ENCODE results near the gene DOK7.

Gene DOK7

DNA sequence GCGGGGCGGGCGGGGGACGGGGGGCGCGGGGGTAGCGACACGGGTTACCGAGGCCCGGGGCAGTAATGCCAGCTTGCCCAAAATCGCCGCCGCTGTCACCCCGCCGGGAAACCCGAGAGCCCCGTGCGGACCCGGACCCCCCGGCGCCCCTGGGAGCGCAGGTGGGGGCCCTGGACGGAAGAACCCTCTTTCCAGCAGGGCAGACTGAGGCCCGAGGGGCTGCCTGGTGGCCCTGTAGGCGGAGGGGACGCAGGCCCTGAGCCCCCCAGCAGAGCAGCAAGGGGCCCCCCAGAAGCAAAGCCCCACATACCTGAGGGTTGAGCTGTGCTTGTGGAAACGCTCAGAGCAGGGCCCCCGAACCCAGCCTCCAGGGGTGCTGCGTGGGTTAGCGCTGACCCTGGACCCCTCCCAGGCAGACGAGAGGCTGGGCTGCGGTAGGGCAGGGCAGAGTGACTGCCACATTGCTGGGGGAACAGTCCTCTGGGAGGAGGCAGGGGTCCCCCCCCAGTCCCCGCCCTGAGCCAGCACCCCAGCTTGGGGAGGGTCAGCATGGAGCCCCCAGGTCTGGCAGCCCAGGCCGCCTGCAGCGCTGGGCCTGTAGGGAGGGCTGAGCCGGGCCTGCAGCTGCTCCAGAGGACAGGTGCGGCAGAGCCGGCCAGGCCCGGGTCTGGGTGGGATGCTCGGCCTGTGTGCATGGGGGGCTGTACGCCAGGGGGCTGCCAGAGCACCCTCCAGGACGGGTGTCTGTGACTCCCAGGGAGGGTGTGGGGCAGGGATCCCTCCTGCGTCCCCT lies 646 bp downstream of the DOK7 start:
- no peak for DNase-seq (ENCODE audit: low spot score)

GRCh38 chr4:3464349-3464905 lies 1.3 kb downstream of the DOK7 start:
- DNase-seq (ENCODE audit: low spot score) = no peak

- no peak for DNase-seq (ENCODE audit: low spot score)
Measured at GRCh38 chr4:3464911-3465697, 2.0 kb downstream of the DOK7 start.

- peak; percentile 87 for DNase-seq (ENCODE audit: low spot score)
Measured at GRCh38 chr4:3465698-3466671, 2.9 kb downstream of the DOK7 start.

GRCh38 chr4:3466691-3467600 lies 3.8 kb downstream of the DOK7 start:
- no peak for DNase-seq (ENCODE audit: low spot score)

GRCh38 chr4:3467601-3468031 lies 4.5 kb downstream of the DOK7 start:
- DNase-seq (ENCODE audit: low spot score) = no peak

GRCh38 chr4:3468154-3468553 lies 5.0 kb downstream of the DOK7 start:
- DNase-seq (ENCODE audit: low spot score) = no peak

DNA sequence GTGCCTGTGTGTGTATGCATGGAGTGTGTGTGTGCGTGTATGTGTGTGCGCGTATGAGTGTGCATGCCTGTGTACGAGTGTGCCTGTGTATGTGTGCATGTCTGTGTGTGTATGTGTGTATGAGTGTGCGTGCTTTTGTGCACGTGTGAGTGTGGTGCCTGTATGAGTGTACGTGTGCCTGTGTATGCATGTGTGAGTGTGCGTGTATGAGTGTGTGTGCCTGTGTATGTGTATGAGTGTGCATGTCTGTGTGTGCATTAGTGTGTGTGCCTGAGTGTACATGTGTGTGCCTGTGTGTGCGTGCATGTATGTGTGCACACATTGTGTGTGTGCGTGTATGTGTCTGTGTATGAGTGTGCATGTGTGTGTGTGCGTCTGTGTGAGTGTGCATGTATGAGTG lies 5.7 kb downstream of the DOK7 start:
- DNase-seq (ENCODE audit: low spot score) = no peak

DNA sequence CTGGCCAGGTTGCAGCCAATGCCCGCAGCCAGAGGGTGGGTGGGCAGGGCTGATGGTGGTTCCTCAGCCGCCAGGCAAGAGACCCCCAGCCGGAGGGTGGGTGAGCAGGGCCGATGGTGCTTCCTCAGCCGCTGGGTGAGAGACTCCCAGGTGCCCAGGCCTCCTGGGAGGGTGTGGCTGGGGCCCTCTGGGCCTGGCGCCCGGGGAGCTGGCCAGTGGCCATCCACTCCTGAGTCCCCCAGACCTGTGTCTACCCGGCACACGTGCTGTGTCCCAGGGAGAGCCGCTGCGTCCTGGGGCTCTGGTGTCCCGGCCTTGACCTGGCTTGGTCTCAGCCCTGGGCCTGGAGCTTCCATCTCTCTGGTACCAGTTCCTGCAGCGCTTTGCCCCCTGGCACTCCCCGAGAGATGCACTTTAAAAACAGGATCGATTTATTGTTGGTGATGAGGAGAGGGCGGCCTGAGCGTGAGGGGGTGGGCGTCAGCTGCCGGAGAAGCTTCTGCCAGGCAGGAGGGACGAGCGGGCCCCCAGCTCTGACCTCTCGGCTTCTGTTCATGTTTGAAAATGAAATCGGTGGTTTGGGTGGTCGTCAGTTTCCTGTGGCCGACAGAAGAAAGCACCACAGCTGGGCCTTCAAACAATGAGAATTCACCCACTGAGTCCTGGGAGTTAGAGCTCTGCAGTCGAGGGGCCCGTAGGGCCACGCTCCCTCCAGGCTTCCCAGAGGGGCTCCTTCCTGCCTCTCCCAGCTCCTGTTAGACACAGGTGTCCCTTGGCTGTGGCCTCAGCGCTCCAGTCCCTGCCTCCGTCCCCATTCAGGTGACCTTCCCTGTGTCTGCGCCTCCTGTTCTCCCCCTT lies 6.5 kb downstream of the DOK7 start:
- no peak for DNase-seq (ENCODE audit: low spot score)

- DNase-seq (ENCODE audit: low spot score) = no peak
Measured at GRCh38 chr4:3470244-3471097, 7.4 kb downstream of the DOK7 start.

DNA sequence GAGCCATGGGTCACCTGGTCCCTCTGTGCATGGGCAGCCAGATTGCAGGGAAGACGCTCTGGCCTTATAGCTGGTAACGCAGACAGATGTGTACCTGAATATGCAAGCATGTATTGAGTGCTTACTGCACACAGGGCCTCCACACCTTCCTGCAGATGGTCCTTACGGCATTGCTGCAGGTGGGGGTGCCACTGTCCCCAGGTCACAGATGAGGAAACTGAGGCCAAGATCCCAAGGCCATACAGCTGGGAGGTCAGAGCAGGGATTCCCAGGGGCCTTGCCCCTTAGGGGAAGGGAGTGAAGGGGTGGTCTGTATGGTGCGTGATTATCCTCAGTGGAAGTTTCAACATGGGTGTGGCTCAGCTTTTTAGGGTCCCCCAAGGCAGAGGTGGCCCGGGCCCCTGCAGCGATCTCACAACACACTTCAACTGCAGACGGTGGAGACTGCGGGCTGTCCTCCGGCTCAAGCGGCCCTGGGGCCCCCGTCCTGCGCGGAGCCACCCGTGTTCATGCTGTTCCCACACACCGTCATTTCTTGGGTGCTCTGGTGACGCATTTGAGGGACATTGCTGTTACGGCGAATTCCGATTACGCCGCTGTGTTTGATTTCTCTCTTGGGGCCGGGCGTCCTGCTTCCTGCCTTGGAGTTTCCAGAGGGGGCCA lies 8.1 kb downstream of the DOK7 start:
- DNase-seq (ENCODE audit: low spot score) = no peak

DNA sequence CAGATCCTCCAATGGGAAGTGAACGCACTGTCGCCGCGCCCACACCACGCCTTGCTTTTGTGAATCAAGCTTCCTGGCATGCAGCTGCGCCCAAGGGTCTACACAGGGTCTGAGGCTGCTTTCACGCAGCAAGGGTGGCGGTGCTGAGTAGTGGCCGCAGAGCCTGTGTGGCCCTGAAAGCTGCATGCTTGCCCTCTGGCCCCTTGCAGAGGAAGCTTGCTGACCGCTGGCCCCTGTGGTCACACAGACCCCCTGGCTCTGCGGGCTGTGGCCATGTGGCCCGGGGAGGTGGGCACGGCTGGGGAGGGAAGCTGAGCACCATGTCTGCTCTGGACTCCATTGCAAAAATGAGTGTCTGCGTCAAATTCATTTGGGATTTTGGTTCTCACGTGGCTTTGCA lies 8.8 kb downstream of the DOK7 start:
- DNase-seq (ENCODE audit: low spot score) = no peak

- no peak for DNase-seq (ENCODE audit: low spot score)
Measured at GRCh38 chr4:3472411-3473141, 9.5 kb downstream of the DOK7 start.

DNA sequence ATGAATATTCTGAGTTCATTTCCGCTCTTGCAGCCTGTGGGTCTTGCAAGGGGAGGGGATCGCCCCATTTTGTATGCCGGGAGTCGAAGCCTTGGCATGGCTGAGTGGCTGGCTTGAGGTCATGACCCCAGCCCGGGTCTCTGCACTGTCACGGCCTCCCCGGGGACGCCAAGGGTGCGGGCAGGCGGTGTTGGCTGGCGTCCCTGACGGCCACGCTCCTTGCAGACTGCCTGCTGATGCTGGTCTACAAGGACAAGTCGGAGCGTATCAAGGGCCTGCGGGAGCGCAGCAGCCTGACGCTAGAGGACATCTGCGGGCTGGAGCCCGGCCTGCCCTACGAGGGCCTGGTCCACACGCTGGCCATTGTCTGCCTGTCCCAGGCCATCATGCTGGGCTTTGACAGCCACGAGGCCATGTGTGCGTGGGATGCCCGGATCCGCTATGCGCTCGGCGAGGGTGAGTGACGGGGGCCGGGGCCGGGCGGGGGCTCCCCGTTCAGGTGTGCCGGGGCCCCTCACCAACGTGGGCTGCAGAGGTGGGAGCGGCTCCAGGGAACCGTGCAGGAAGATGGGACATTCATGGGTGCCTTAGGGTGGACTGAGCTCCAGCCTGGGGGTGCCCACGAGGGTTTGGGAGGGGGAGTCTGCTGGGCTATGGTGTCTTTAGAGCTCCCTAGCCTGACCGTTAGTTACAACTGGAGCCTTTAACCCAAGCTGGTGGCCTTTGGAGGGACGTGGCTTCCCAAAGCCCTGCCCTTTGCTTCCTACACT lies 10.3 kb downstream of the DOK7 start:
- DNase-seq (ENCODE audit: low spot score) = no peak

GRCh38 chr4:3473996-3474765 lies 11.1 kb downstream of the DOK7 start:
- no peak for DNase-seq (ENCODE audit: low spot score)

Data from HuH-7.5 (cell line).